ENCODE measurements around the gene IER3IP1.

The IER3IP1 gene

GRCh38 chr18:47151439-47151838 lies 24.7 kb downstream of the IER3IP1 start:
- TF ChIP-seq CTCF (IDR thresholded peaks at IDR 0.05) (no peak), ZFX (IDR thresholded peaks at IDR 0.05; ENCODE audit: borderline replicate concordance) (no peak)
- H3K27ac ChIP-seq = peak overlapping the region; percentile 87

- H3K27ac ChIP-seq = peak overlapping the region; percentile 87
- TF ChIP-seq CTCF (IDR thresholded peaks at IDR 0.05) = no peak
- TF ChIP-seq ZFX (IDR thresholded peaks at IDR 0.05; ENCODE audit: borderline replicate concordance) = no peak
These were observed 25.3 kb downstream of the IER3IP1 start for GRCh38 chr18:47150824-47151366.

- no peak for TF ChIP-seq ZFX (IDR thresholded peaks at IDR 0.05; ENCODE audit: borderline replicate concordance)
- no peak for TF ChIP-seq CTCF (IDR thresholded peaks at IDR 0.05)
- peak within 1 kb of the TSS; percentile 87 for H3K27ac ChIP-seq
These were observed 25.9 kb downstream of the IER3IP1 start, which contains the start of gene HDHD2 for GRCh38 chr18:47150029-47150823. Gene HDHD2, minus strand, starts transcription at chr18:47150500. Its CDS starts 14,061 bp downstream, at chr18:47136439.

GRCh38 chr18:47149457-47150028 lies 26.6 kb downstream of the IER3IP1 start:
- TF ChIP-seq CTCF (IDR thresholded peaks at IDR 0.05) = no peak
- no peak for TF ChIP-seq ZFX (IDR thresholded peaks at IDR 0.05; ENCODE audit: borderline replicate concordance)
- H3K27ac ChIP-seq = peak overlapping the region; percentile 87

- H3K27ac ChIP-seq = no peak overlapping the region
- TF ChIP-seq CTCF (IDR thresholded peaks at IDR 0.05) = no peak
- TF ChIP-seq ZFX (IDR thresholded peaks at IDR 0.05; ENCODE audit: borderline replicate concordance) = no peak
These were observed 30.0 kb downstream of the IER3IP1 start for GRCh38 chr18:47146206-47146605.

- TF ChIP-seq ZFX (IDR thresholded peaks at IDR 0.05; ENCODE audit: borderline replicate concordance) (no peak), CTCF (IDR thresholded peaks at IDR 0.05) (no peak)
- H3K27ac ChIP-seq = no peak overlapping the region
These were observed 32.2 kb downstream of the IER3IP1 start for GRCh38 chr18:47143899-47144485.

Data from 22Rv1 (cell line).